ENCODE results near the gene TOM1L2.

DNA sequence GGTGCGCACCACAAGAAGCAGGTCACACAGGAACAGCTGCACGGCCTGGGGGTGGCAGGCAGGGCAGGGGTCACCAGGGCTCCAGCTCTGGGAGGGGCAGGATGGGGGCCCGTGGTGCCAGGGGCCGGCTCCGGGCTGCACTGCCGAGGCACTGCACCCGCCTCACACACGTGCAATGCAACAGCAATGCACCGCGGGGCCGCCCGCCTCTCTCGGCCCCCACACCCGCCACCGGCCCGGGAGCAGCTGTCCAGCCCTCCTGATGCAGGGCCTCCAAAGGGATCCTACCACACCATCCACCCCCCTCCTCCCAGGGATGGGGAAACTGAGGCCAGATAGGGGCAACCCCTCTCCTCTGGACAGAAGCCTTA is 158.5 kb downstream of the TOM1L2 start:
- no peak for TF ChIP-seq EZH2phosphoT487 (IDR thresholded peaks at IDR 0.05; ENCODE audit: borderline replicate concordance, low read length)
- TF ChIP-seq, protein P1, sequence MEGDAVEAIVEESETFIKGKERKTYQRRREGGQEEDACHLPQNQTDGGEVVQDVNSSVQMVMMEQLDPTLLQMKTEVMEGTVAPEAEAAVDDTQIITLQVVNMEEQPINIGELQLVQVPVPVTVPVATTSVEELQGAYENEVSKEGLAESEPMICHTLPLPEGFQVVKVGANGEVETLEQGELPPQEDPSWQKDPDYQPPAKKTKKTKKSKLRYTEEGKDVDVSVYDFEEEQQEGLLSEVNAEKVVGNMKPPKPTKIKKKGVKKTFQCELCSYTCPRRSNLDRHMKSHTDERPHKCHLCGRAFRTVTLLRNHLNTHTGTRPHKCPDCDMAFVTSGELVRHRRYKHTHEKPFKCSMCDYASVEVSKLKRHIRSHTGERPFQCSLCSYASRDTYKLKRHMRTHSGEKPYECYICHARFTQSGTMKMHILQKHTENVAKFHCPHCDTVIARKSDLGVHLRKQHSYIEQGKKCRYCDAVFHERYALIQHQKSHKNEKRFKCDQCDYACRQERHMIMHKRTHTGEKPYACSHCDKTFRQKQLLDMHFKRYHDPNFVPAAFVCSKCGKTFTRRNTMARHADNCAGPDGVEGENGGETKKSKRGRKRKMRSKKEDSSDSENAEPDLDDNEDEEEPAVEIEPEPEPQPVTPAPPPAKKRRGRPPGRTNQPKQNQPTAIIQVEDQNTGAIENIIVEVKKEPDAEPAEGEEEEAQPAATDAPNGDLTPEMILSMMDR (IDR thresholded peaks at IDR 0.05; ENCODE audit: low read depth, low read length, poor library complexity, severe bottlenecking), result no peak
